Mucosa of rectum (tissue), 2 donors: ENCODE data around the gene SHLD2.

ENCODE experiments used
- H3K27ac ChIP-seq, 2 donors: one replicate each; pipeline ENCODE4 v1.7.0; 2013; ENCODE audit warnings: inconsistent platforms in 2 of 2, low read depth in 2 of 2, low read length in 2 of 2
- H3K27me3 ChIP-seq, 2 donors: one replicate each; pipeline ENCODE4 v1.7.0; 2013; ENCODE audit warnings: low read length in 2 of 2; ENCODE audit not compliant: control insufficient read depth in 2 of 2, insufficient read depth in 2 of 2
- H3K36me3 ChIP-seq, 2 donors: one replicate each; pipeline ENCODE4 v1.7.0; 2013; ENCODE audit warnings: low read length in 2 of 2; ENCODE audit not compliant: control insufficient read depth in 2 of 2, insufficient read depth in 2 of 2
- H3K4me1 ChIP-seq, 2 donors: one replicate each; pipeline ENCODE4 v1.7.0; 2013; ENCODE audit warnings: low read length in 2 of 2, mild to moderate bottlenecking in 1 of 2; ENCODE audit not compliant: control insufficient read depth in 2 of 2, insufficient read depth in 2 of 2
- H3K4me3 ChIP-seq, 2 donors: one replicate each; pipeline ENCODE4 v1.7.0; 2013; ENCODE audit warnings: low read length in 2 of 2
- H3K9ac ChIP-seq, 2 donors: one replicate each; pipeline ENCODE4 v1.7.0; 2013; ENCODE audit warnings: low read length in 2 of 2, low read depth in 1 of 2, mild to moderate bottlenecking in 1 of 2
- H3K9me3 ChIP-seq, 2 donors: one replicate each; pipeline ENCODE4 v1.7.0; 2013; ENCODE audit warnings: low read length in 2 of 2; ENCODE audit not compliant: control insufficient read depth in 2 of 2
- donor health status: healthy.
- donor health status: Normal muscosa, but diverticular disease.

Gene SHLD2

GRCh38 chr10:87094373-87095235 lies at the start of gene SHLD2, which contains the start of gene GLUD1:
Gene SHLD2 (plus strand): TSS chr10:87095206. CDS start chr10:87151355, 56,149 bp downstream.
Gene GLUD1 (minus strand): TSS chr10:87094843. CDS start chr10:87094769, 74 bp downstream.
- Histone ChIP-seq H3K27ac (peak within 1 kb of the TSS; percentile 98), H3K36me3 (peaks cover 0 to 6% of the 10 kb centered on the region in 2 donors), H3K4me3 (peak within 1 kb of the TSS; percentile 89 to 90), H3K4me1 (peaks cover 21 to 28% of the 10 kb centered on the region in 2 donors), H3K9me3 (no peaks in the 10 kb centered on the region), H3K9ac (peak within 1 kb of the TSS; percentile 94 to 96), H3K27me3 (no peaks in the 10 kb centered on the region)

- no peak overlapping the region for H3K9ac ChIP-seq
- no peak overlapping the region for H3K27ac ChIP-seq
- no peaks in the 10 kb centered on the region for H3K27me3 ChIP-seq
- peaks cover 8 to 21% of the 10 kb centered on the region in 2 donors for H3K36me3 ChIP-seq
- H3K4me1 ChIP-seq: no peaks in the 10 kb centered on the region
- no peak overlapping the region for H3K4me3 ChIP-seq
- no peaks in the 10 kb centered on the region for H3K9me3 ChIP-seq
Observed at GRCh38 chr10:87045434-87045938, 49.5 kb upstream of the SHLD2 start.

- Histone ChIP-seq H3K4me3 (no peak overlapping the region), H3K27ac (no peak overlapping the region)
Observed at GRCh38 chr10:87053111-87053510, 41.9 kb upstream of the SHLD2 start.

GRCh38 chr10:87053577-87054181 lies 41.3 kb upstream of the SHLD2 start:
- Histone ChIP-seq H3K4me1 (no peaks in the 10 kb centered on the region), H3K27ac (no peak overlapping the region), H3K27me3 (no peaks in the 10 kb centered on the region), H3K36me3 (peaks cover 58 to 65% of the 10 kb centered on the region in 2 donors), H3K9ac (no peak overlapping the region), H3K4me3 (no peak overlapping the region), H3K9me3 (no peaks in the 10 kb centered on the region)

More at GRCh38 chr10:87053111-87053510, 41.9 kb upstream of the SHLD2 start:
- Histone ChIP-seq H3K4me1 (no peaks in the 10 kb centered on the region), H3K9ac (no peak overlapping the region), H3K36me3 (peaks cover 56 to 60% of the 10 kb centered on the region in 2 donors), H3K9me3 (no peaks in the 10 kb centered on the region), H3K27me3 (no peaks in the 10 kb centered on the region)

- Histone ChIP-seq H3K36me3 (peaks cover 62 to 70% of the 10 kb centered on the region in 2 donors), H3K9ac (no peak overlapping the region)
Observed at GRCh38 chr10:87054373-87055295, 40.4 kb upstream of the SHLD2 start.

GRCh38 chr10:87058171-87058570 lies 36.8 kb upstream of the SHLD2 start:
- Histone ChIP-seq H3K9ac (no peak overlapping the region), H3K4me1 (no peaks in the 10 kb centered on the region), H3K36me3 (peaks cover 64 to 73% of the 10 kb centered on the region in 2 donors), H3K27me3 (no peaks in the 10 kb centered on the region), H3K9me3 (no peaks in the 10 kb centered on the region), H3K27ac (no peak overlapping the region), H3K4me3 (no peak overlapping the region)

More at GRCh38 chr10:87054373-87055295, 40.4 kb upstream of the SHLD2 start:
- Histone ChIP-seq H3K4me1 (no peaks in the 10 kb centered on the region), H3K27ac (no peak overlapping the region), H3K27me3 (no peaks in the 10 kb centered on the region), H3K4me3 (no peak overlapping the region), H3K9me3 (no peaks in the 10 kb centered on the region)

- Histone ChIP-seq H3K27ac (no peak overlapping the region), H3K27me3 (no peaks in the 10 kb centered on the region)
Observed at GRCh38 chr10:87059401-87059800, 35.6 kb upstream of the SHLD2 start.

GRCh38 chr10:87060280-87060928 lies 34.6 kb upstream of the SHLD2 start:
- Histone ChIP-seq H3K27ac (no peak overlapping the region), H3K36me3 (peaks cover 53 to 62% of the 10 kb centered on the region in 2 donors)

More at GRCh38 chr10:87059401-87059800, 35.6 kb upstream of the SHLD2 start:
- Histone ChIP-seq H3K9ac (no peak overlapping the region), H3K4me1 (no peaks in the 10 kb centered on the region), H3K4me3 (no peak overlapping the region), H3K9me3 (no peaks in the 10 kb centered on the region), H3K36me3 (peaks cover 57 to 65% of the 10 kb centered on the region in 2 donors)

GRCh38 chr10:87064651-87065050 lies 30.4 kb upstream of the SHLD2 start:
- Histone ChIP-seq H3K36me3 (peaks cover 58 to 68% of the 10 kb centered on the region in 2 donors), H3K9me3 (no peaks in the 10 kb centered on the region), H3K27me3 (no peaks in the 10 kb centered on the region), H3K27ac (no peak overlapping the region), H3K4me1 (no peaks in the 10 kb centered on the region), H3K4me3 (no peak overlapping the region), H3K9ac (no peak overlapping the region)

More at GRCh38 chr10:87060280-87060928, 34.6 kb upstream of the SHLD2 start:
- H3K4me1 ChIP-seq: no peaks in the 10 kb centered on the region
- no peak overlapping the region for H3K9ac ChIP-seq
- H3K9me3 ChIP-seq: no peaks in the 10 kb centered on the region
- H3K4me3 ChIP-seq: no peak overlapping the region
- H3K27me3 ChIP-seq: no peaks in the 10 kb centered on the region
